GM19455 (cell line): ENCODE results near the gene CASP5.
A peak's percentile ranks its signal among the peaks of the same experiment; 100 is the strongest.
"Not testable (repeated sequence)": the region's sequence is repeated elsewhere in the genome, so short reads cannot be mapped to it uniquely, and the experiment has no call there.

ENCODE experiments used
- ATAC-seq: cut with Tn5 transposase; IDR thresholded peaks from one replicate; pipeline ENCODE4 v1.9.1; 2021; ENCODE audit not compliant: unreplicated experiment

Gene CASP5

DNA sequence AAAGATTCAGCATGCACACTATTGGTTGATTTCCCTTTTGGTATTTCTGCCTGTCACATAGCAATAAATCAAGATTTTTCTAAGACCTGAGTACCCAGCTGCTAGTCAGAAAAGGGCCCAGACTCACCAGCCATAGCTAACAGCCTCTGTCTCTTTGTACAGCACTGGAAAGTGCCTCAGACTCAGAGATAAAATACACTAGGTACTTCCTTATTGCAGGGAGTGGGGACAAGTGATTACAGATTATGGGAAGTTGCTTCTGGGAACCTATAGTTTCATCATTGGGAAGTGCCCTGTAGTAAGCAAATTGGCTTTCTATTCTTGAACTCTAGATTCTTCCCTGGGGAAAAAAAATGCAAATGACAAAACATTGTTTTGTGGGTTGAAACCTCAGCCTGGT lies at the start of gene CASP5:
TSS of gene CASP5 (minus strand) at position 166 of the 400 bp plus-strand sequence. CDS start at position 134, 32 bp downstream.
- no peak for ATAC-seq

DNA sequence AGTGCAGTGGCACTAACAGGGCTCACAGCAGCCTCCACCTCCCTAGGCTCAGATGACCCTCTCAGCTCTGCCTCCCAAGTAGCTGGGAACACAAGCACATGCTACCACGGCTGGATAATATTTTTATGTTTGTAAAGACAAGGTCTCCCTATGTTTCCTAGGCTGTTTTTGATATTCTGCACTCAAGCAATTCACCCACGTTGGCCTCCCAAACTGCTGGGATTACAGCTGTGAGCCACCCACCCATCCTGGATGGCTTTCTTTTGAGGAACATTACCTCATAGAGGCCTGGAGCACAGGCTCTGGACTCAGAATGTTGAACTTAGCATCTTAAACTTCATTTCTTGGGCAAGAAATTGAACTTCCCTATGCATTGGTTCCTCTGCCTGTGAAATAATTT lies 49.1 kb upstream of the CASP5 start:
- ATAC-seq, result not testable (repeated sequence)

DNA sequence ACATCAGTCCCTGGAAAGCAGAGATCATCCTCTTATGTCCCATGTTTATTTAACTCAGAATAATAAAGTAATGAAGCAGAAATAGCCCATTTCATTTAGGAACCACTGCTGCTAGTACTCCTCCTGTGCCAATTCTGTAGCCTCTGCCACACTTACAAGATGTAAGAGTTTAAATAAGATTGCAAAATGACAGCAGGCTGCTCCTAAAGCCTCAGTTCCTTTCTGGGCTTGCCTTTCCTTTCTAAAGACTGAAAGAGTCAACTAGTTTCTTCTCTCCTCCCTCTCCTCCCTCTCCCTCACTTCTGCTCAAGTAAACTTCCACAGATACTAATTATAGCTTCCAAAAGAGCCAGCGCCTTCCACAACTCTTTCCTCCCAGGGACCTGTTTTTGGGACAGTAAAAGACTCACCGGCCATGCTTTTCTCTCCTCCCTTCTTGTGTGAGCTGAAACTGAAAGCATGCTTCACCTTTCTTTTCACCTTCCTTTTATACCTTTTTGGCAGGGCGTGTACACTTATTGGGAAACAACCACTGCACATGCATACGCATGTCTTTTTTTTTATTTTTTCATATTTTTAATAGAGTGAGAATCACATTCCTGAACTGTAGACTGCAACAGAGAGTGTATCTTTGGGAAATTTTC lies 48.2 kb upstream of the CASP5 start:
- ATAC-seq, result no peak

DNA sequence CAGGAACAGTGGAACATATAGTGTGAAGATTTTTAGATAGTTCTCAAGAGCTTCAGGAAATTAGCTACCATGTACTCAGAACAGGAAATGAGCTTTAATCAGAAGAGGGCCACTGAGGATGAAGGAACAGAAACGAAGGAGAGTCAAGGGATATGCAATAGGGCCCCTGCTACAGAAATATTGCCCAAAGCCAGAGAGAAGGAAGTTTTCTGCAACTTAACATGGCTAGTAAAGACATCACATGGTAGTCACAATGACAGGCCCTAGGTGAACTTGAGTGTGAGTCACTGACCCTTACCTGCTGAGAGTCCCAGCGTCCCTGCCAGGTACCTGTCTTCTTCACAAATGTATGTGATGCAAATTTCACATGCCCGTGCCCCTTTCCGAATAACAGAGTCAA lies 47.3 kb upstream of the CASP5 start:
- no peak for ATAC-seq

DNA sequence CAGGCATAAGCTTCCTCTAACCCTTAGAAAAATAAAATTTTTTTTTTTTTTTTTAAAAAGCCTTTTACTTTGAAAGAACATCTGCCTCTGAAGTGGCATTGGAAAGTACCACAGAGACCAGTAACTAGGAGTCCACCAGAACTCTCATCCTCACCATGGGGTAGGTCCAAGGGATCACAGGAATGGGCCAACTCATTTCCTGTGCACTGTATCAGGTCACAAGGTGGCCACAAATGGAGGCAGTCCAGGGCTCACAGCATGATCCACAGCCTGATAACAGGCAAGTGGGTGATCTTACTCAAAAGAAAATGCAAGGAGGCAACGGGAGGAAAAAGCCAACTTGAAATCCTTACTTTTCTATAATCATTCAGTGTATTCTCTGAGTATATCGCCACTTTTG lies 46.8 kb upstream of the CASP5 start:
- not testable (repeated sequence) for ATAC-seq

DNA sequence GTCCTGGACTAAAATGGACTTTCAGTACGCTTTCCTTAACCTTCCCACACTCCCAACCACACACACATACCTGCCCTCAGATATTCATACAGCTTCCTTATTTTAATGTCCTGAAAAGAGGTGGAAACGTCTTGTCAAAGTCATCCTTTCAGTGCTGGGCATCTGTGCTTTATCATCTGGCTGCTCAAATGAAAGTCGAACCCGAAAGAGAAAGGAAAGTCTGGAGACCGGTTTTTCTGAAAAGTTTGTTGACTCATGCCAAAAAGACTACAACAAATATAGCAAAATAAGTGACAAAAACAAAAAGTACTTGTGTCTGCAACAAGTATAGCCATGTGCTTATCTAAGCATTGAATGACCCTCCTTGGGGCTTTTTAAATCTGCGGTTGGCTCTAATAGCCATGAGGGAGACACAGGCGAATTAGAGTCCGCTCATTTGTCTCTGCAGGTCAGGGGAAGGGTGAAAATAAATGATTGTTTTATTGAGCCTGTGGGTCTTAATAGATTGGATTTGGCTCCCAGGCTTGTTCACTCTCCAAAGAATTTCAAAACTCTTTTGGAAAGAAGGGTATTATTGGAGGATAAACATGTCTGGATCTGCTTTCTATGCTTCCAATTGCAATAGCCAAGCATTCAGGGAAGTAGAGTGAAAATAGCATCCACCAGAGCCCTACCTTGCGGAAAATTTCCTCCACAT lies 40.4 kb upstream of the CASP5 start:
- not testable (repeated sequence) for ATAC-seq

DNA sequence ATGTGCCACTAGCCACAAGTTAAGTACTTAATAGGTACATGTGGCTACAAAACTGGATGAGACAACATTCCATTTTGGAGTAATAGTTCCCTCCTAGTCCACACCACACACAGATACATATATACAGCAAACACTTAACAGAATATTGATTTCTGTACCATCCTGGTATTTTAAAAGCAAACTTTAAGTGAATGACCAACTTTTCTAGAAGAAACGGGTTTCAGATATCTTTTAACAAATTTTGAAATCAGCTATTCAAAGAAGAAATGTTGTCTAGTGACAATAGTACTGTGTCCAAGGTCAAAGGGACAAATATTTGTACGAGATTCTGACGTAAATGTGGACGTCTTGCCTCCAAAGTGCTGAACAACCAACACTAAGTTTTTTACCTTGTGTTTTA lies 34.5 kb upstream of the CASP5 start:
- ATAC-seq, result no peak

DNA sequence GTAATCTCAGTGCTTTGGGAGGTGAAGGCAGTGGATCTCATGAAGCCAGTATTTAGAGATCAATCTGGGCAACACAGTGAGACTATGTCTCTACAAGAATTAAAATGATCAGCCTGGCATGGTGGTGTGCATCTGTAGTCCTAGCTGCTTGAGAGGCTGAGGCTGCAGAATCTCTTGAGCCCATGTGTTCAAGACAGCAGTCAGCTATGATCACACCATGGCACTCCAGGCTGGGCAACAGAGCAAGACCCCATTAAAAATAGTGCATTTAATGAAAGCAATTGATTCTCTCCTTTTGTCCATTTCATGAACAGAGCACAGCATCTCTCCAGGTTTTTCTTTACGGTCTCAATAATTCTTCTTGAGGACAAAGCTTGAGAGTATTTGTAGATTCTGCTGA lies 33.5 kb upstream of the CASP5 start:
- no peak for ATAC-seq

DNA sequence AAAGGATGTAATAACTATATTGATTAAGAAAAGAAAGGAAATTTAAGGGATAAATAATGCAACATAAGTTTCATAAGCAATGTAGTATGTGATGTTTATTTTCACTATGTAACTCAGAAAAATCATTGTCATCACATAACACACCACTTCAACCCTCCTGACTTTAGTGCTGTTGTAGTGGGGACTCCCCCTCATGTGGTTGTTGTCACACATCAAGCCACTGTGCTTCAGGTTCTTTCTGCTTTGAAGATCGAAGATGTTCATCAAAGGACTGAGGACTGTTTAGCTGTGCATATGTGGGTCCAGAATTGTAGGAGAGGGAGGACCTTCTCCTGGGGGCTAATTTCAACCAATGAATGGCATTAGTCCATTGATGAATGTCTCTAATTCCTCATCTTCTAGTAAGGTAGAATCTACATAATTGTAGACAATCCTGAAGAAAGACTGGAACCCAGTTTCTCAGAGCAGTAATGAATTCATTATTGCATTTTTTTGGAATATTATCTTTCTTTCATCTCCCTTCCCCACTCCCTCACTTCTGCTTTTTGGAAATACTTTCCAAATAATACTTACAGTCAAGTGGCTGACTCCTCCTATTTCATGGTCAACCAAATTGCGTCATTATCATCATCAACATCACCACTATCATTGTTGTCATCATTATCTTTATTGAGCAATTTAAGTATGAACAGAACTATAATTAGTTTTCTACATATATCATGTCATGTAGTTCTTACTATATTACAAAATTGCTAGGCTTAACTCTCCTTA lies 31.9 kb upstream of the CASP5 start:
- ATAC-seq, result no peak

DNA sequence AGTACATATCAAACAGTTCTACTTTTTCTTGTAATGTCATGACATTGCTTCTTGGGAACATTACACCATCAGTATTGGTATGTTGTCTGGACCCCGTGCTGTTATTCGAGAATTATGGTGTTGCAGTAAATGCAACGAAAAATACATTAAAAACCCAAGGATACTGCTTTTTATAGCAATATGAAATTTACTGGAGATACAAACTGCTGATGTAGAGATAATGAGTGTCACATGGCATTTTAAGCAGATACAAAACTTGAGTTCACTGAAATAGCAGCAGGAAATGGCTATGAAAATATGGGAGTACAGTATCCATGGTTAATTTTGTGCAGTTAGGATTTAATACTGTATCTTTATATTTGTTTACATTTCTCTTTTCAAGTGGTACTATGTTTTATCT lies 29.5 kb upstream of the CASP5 start:
- no peak for ATAC-seq

DNA sequence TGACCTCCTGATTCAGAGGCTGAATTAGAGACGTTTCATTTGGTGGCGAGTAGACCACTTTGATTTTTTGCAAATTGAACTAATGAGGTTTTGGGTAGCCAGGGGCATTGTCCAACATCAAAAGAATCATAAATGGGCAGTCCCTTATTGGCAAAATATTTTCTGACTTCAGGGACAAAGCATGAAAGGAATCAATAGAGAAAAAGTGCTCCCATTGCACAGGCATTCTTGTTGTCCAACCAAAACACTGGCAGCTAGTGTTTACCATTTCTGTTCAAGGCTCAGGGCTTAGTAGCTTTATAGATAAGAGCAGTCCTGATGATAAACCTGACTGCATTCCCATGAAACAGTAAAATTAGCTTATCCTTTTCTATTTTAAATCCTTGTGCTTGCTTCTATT lies 28.6 kb upstream of the CASP5 start:
- ATAC-seq, result no peak

DNA sequence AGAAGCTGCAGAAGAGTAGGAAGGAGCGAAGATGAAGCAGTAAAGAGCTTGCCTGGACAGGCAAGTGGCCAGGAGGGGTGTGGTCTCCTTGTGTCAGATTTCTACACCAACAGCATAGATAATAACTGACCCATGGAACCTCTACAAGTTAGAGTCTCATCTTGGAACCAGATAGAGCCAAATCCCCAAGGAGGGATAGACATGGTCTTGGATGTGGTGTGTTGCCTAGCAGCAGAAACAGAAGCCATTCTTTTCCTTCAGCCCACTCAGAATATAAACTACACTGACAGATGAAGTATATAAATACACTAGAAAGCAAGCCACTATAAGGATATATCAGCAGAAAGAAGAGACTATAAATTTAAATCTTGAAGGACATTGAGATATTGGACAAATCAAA lies 26.5 kb upstream of the CASP5 start:
- no peak for ATAC-seq

DNA sequence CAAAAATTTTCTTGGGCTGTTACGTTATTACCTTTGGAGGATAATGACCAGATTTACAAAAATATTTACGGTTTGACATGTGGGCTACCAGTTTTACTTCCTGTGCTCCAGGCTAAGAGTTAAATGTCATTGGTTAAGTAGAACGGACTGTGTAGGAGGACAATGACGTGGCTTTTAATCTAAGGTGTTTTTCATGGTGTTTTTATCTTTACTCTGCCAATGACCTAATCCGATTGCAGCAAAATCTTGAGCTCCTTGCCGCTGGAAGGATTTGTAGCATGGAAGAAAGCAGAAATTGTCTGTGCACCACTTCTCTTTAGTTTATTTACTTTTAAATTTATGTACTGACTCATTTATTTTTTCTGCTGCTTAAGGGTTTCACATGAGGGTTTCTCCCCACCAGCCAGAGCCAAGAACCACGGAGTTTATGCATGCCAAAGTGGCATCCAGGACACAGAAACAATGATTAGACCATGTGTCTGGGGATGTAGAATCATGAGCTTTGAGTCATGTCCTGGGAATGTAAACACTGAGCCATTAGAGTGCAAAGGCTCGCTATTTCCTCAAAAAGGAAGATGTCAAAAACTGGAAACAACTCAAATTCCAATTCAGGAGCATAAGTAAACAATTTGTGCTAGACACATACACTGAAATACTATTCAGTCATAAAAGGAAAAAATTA lies 24.1 kb upstream of the CASP5 start:
- ATAC-seq, result no peak

DNA sequence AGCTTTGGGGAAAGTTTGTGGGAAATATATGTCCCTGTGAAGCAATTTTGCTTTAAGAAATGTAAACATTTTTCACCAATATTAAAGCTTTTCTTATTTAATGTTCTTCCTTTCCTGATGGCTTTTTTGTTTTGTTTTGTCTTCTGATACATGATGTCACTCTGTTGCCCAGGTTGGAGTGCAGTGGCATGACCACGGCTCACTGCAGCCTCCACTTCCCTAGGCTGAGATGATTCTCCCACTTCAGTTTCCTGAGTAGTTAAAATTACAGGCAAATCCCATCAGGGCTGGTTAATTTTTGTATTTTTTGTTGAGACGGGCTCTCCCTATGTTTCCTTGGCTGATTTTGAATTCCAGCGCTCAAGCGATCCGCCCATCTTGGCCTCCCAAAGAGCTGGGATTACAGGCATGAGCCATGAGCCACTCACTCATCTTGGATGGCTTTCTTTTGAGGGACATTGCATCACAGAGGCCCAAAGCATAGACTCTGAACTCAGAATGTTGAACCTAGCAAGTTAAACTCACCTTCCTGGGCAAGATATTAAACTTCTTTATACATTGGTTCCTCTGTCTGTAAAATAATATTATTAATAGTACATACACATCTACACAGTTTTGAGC lies 22.8 kb upstream of the CASP5 start:
- ATAC-seq, result no peak

DNA sequence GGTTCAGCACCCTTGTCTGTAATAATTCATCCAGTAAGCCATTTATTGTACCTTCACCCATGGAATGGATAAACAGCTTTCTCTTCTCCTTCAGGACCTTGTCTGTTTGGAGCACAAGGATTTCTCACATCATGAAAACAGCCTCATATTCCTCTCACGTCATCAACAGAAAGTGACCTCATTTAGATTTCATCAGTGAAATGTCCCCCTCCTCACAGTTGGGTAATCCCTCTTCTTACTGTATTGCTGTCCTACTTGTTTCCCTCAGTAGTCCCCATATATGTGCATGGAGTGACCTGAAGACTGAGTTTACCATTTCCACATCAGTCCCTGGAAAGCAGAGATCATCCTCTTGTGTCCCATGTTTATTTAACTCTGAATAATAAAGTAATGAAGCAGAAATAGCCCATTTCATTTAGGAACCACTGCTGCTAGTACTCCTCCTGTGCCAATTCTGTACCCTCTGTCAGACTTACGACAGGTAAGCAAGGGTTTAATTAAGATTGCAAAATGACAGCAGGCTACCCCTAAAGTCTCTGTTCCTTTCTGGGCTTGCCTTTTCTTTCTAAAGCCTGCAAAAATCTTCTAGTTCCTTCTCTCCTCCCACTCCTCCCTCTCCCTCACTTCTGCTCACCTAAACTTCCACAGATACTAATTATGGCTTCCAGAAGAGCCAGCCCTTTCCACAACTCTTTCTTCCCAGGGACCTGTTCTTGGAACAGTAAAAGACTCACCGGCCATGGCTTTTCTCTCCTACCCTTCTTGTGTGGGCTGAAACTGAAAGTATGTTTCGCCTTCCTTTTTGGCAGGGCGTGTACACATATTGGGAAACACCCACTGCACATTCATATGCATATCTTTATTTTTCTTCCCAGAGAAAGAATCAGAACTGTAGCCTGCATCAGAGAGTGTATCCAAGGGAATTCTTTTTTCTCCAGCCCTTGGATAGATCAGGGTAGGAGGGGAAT lies 21.9 kb upstream of the CASP5 start, which contains the start of gene CARD16:
TSS of gene CARD16 (minus strand) at position 779 of the 968 bp plus-strand sequence. CDS start at position 741, 38 bp downstream.
- peak; percentile 100 for ATAC-seq

DNA sequence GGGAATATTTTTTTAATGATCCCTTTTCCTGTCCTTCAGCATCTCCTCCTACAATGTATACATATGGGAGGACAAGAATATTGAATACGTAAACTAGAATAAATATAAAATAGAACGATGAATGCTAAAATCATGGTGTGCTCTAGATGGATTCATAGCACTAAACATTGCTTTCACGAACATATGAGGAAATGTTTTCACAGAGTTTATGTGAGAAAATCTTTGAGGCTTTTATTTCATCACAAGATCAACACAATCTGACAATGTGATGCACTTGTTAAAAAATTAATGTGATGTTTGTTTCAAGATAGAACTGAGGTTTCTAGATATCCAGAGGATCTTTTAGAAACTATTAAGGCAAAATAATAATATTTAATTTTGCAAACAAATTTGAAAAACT lies 19.2 kb upstream of the CASP5 start:
- no peak for ATAC-seq

DNA sequence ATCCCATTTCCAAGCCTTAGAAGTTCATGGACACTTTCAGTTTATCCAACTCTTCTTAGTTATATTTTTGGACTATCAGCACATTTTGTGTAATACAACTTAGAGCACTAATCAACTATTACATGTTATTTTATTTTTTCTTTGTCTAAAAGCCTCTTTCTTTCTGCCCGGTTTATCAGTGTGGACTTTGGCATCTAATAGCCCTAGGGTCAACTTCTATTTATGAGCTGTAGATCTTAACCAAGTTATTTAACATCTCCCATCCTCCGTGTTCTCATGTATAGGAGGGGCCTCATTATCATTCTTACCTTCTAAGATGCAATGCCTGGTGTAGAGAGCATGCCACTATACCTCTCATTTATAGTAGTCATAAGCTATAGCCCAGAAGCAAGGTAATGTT lies 17.7 kb upstream of the CASP5 start:
- ATAC-seq, result no peak

DNA sequence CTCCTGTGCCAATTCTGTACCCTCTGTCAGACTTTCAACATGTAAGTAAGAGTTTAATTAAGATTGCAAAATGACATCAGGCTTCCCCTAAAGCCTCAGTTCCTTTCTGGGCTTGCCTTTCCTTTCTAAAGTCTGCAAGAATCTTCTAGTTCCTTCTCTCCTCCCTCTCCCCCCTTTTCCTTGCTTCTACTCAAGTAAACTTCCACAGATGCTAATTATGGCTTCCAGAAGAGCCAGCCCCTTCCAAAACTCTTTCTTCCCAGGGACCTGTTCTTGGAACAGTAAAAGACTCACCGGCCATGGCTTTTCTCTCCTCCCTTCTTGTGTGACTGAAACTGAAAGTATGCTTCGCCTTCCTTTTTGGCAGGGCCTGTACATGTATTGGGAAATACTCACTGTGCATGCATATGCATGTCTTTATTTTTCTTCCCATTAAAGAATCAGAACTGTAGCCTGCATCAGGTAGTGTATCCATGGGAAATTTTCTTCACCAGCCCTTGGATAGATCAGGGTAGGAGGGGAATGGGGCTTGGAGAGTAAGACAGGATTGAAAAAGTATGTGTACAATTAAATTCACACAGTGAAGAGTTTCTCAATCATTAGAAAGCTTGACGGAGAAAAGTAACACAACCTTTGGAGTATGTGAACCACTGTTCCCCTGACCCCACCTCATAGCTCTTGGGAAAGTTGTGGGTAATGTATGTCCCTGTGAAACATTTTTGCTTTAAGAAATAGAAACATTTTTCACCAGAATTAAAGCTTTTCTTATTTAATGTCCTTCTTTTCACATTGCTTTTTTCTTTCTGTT lies 12.0 kb upstream of the CASP5 start, which contains the start of gene CASP1:
TSS of gene CASP1 (minus strand) at position 332 of the 808 bp plus-strand sequence. CDS start at position 301, 31 bp downstream.
- ATAC-seq, result peak; percentile 95

DNA sequence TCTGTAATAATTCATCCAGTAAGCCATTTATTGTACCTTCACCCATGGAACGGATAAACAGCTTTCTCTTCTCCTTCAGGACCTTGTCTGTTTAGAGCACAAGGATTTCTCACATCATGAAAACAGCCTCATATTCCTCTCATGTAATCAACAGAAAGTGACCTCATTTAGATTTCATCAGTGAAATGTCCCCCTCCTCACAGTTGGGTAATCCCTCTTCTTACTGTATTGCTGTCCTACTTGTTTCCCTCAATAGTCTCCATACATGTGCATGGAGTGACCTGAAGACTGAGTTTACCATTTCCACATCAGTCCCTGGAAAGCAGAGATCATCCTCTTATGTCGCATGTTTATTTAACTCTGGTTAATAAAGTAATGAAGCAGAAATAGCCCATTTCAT lies 11.4 kb upstream of the CASP5 start:
- ATAC-seq, result peak; percentile 5
